ENCODE results near the gene DDR1.
A peak's percentile ranks its signal among the peaks of the same experiment; 100 is the strongest.

The DDR1 gene

DNA sequence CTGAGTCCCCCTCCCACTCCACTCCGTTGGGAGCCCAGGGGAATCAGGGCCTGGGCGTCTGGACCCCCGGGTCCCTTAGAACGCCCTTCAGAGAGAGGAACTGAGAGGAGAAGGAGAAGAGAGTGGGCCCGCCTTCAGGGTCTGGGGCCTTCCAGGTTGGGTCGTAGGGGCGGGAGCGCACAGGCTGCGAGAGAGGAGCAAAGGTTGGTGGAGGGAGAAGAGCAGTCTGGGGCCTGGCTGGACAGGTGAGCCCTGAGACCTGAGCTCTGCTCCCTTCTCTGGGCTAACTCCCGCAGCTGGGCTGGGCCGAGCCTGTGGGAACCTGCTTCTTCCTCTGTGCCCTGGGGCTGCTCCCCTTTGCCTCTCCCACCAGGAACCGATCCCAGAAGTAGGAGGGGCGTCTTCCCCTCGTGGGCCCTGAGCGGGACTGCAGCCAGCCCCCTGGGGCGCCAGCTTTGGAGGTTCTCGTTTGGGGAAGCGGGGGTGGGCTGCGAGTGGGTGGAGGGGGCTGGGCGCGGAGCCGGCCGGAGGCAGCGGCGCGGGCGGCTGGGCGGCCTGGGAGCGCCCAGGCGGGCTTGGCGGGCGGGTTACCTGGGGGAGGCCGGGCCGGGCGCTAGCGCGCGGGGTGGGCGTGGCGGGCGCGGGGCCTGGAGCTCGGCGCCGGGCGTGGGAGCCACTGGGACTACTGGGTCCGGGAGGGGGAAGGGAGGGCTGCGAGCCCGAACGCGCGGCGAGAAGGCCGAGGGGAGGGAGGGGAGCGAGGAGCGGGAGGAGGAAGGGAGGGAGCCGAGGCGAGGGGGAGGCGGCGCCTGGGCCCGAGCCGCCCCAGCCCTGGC is at the start of gene DDR1:
Gene DDR1 (plus strand): TSS at position 835 of the 836 bp plus-strand sequence. CDS start 4,211 bp downstream, outside the sequence.
- Mint-ChIP-seq H3K4me3 (peak within 1 kb of the TSS; percentile 81), H3K4me1 (peaks cover 42% of the 10 kb centered on the region)
- ATAC-seq (ENCODE audit: low read depth), result peak; percentile 31

DNA sequence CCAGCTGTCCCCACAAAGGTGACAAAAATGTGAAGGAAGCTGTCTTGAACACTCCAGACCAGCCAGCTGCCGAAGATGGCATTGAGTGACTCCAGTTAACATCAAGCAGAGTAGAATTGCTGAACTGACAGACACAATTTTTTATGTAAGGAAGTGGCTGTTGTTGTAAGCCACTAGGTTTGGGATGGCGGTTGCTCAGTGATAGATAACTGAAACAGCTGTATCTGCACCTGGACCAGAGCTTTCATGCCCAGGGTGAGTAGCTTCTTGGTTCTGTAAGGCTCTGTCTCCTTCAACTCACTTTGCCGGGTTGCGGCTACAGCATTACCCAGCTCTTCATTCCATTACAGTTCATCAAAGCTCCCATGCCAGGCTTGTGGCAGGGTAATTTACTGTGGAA is 49.7 kb upstream of the DDR1 start:
- Mint-ChIP-seq H3K4me1 (peaks cover 19% of the 10 kb centered on the region), H3K36me3 (no peaks in the 10 kb centered on the region), H3K27ac (no peak overlapping the region), H3K27me3 (peaks cover 7% of the 10 kb centered on the region), H3K9me3 (no peaks in the 10 kb centered on the region), H3K4me3 (no peak overlapping the region)
- no peak for ATAC-seq (ENCODE audit: low read depth)
- DNase-seq (ENCODE audit: low spot score in 2 of 2), result no peak

More for the DNA sequence above, at the start of gene DDR1:
- peak within 1 kb of the TSS; percentile 86 for H3K27ac Mint-ChIP-seq
- H3K27me3 Mint-ChIP-seq, result no peaks in the 10 kb centered on the region
- peak; percentile 17 to 50 for DNase-seq (ENCODE audit: low spot score in 2 of 2)
- peaks cover 2% of the 10 kb centered on the region for H3K36me3 Mint-ChIP-seq
- H3K9me3 Mint-ChIP-seq, result no peaks in the 10 kb centered on the region

DNA sequence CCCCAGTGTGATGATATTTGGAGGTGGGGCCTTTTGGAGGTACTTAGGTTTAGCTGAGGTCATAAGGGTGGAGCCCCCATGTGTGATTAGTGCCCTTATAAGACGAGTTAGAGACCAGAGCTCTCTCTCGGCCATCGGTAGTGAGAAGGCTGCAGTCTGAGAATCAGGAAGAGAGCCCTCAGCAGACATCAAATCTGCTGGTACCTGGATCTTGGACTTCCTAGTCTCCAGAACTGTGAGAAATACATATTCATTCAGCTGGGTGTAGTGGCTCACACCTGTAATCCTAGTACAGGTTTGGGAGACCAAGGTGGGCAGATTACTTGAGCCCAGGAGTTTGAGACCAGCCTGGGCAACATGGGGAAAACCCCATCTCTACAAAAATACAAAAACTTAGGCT is 48.7 kb upstream of the DDR1 start:
- H3K9me3 Mint-ChIP-seq, result no peaks in the 10 kb centered on the region
- H3K36me3 Mint-ChIP-seq, result no peaks in the 10 kb centered on the region
- DNase-seq (ENCODE audit: low spot score in 2 of 2) (no peak), ATAC-seq (ENCODE audit: low read depth) (no peak)
- no peak overlapping the region for H3K4me3 Mint-ChIP-seq
- H3K27me3 Mint-ChIP-seq, result peaks cover 5% of the 10 kb centered on the region
- H3K4me1 Mint-ChIP-seq, result peaks cover 15% of the 10 kb centered on the region
- no peak overlapping the region for H3K27ac Mint-ChIP-seq

DNA sequence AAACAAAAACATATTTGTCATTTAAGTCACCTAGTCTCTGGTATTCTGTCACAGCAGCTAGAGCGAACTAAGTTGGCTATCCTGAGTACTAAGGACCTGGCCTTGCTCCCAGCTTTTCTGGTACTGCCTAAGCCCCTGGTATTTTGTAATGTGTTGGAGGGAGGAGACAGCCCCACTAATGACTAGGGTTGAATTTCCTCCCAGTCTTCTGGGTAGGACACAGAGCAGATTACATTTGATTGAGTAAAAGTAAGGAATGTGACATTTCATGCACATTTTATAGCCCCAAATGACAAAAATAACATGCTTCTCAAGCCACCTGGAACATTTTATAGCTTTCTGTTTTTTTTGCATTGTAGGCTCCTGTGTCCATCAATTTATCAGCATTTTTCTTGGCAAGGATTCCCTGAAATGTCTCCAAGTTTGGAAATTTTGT is 47.9 kb upstream of the DDR1 start:
- no peaks in the 10 kb centered on the region for H3K36me3 Mint-ChIP-seq
- H3K27ac Mint-ChIP-seq, result no peak overlapping the region
- ATAC-seq (ENCODE audit: low read depth) (no peak), DNase-seq (ENCODE audit: low spot score in 2 of 2) (no peak)
- no peak overlapping the region for H3K4me3 Mint-ChIP-seq
- peaks cover 12% of the 10 kb centered on the region for H3K4me1 Mint-ChIP-seq
- peaks cover 3% of the 10 kb centered on the region for H3K27me3 Mint-ChIP-seq
- no peaks in the 10 kb centered on the region for H3K9me3 Mint-ChIP-seq

DNA sequence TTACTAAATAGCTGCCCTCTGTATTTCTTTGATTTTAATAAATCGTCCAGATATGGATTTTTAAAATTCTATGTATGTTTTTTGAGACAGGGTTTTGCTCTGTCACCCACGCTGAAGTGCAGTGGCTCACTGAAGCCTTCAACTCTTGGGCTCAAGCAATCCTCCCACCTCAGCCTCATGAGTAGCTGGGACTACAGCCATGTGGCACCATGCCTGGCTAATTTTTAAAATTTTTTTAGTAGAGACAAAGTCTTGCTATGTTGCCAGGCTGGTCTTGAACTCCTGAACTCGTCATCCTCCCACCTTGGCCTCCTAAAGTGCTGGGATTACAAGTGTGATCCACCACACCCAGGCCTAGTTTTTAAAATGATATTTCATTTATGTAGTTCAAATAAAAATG is 47.4 kb upstream of the DDR1 start:
- no peak for ATAC-seq (ENCODE audit: low read depth)
- H3K36me3 Mint-ChIP-seq, result no peaks in the 10 kb centered on the region
- DNase-seq (ENCODE audit: low spot score in 2 of 2), result no peak
- no peaks in the 10 kb centered on the region for H3K9me3 Mint-ChIP-seq
- peaks cover 3% of the 10 kb centered on the region for H3K27me3 Mint-ChIP-seq
- no peak overlapping the region for H3K4me3 Mint-ChIP-seq
- no peak overlapping the region for H3K27ac Mint-ChIP-seq
- H3K4me1 Mint-ChIP-seq, result peaks cover 12% of the 10 kb centered on the region

DNA sequence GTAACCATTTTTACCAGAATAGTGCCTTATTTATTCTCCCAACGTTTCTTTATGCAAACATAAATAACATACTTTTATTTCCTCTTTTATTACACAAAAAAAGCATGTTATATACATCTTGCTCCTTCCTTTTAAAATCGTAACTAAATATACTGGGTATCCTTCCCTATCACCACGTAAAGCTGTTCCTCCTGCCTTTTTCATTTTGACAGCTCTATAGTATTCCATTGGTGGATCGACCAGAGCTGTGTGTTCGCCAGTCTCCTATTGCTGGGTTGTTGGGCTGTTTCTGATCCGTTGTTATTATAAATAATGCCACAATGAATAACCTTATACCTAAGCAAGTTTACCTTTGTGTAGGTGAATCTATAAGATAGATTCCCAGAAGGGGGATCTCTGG is 46.9 kb upstream of the DDR1 start:
- H3K36me3 Mint-ChIP-seq, result no peaks in the 10 kb centered on the region
- no peak overlapping the region for H3K27ac Mint-ChIP-seq
- no peak for ATAC-seq (ENCODE audit: low read depth)

DNA sequence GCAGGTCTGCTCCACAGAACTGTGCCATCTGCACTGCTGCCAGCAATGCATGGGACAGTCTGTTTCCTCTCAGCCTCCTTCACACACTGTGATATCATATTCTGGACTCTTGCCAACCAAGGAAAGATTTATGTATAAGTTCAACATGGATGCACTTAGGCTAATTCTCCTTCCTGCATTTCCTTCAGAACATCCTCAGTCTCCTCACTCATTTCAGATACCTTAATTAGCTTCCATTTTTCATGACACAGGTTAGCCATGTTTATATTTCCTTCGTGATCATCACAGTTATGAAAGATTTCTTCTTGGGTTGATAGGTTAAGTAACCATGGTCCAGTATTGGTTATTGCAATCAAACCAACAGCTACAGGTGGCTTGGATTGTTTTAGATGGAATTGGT is 46.4 kb upstream of the DDR1 start:
- Mint-ChIP-seq H3K27ac (no peak overlapping the region), H3K36me3 (no peaks in the 10 kb centered on the region), H3K27me3 (peaks cover 4% of the 10 kb centered on the region), H3K4me3 (no peak overlapping the region), H3K9me3 (no peaks in the 10 kb centered on the region), H3K4me1 (peaks cover 12% of the 10 kb centered on the region)
- DNase-seq (ENCODE audit: low spot score in 2 of 2) (no peak), ATAC-seq (ENCODE audit: low read depth) (no peak)

More for the DNA sequence above, 46.9 kb upstream of the DDR1 start:
- Mint-ChIP-seq H3K27me3 (peaks cover 3% of the 10 kb centered on the region), H3K4me1 (peaks cover 12% of the 10 kb centered on the region), H3K9me3 (no peaks in the 10 kb centered on the region), H3K4me3 (no peak overlapping the region)
- DNase-seq (ENCODE audit: low spot score in 2 of 2), result no peak

DNA sequence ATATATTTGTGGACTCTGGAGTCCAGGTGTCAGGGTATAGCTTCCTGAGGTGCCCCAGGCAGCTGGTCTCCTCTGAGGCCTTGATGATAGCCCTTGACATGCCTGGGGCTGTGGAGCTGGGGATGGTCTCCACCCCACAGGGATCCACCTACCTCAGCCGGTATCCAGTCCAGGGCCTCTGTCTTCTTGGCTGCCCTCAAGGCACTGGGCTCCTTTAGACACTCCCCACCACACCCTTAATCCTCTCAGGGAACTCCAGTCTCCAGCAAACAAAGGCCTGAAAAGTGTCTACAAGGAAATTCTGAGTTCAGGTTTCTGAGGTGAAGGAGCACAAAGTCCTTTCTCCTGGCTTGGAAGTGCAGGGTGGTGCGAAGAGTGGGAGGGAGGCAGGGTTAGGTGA is 44.6 kb upstream of the DDR1 start:
- Mint-ChIP-seq H3K4me1 (peaks cover 10% of the 10 kb centered on the region), H3K27ac (no peak overlapping the region), H3K27me3 (peaks cover 6% of the 10 kb centered on the region), H3K36me3 (no peaks in the 10 kb centered on the region), H3K9me3 (no peaks in the 10 kb centered on the region), H3K4me3 (no peak overlapping the region)
- ATAC-seq (ENCODE audit: low read depth) (no peak), DNase-seq (ENCODE audit: low spot score in 2 of 2) (no peak)

DNA sequence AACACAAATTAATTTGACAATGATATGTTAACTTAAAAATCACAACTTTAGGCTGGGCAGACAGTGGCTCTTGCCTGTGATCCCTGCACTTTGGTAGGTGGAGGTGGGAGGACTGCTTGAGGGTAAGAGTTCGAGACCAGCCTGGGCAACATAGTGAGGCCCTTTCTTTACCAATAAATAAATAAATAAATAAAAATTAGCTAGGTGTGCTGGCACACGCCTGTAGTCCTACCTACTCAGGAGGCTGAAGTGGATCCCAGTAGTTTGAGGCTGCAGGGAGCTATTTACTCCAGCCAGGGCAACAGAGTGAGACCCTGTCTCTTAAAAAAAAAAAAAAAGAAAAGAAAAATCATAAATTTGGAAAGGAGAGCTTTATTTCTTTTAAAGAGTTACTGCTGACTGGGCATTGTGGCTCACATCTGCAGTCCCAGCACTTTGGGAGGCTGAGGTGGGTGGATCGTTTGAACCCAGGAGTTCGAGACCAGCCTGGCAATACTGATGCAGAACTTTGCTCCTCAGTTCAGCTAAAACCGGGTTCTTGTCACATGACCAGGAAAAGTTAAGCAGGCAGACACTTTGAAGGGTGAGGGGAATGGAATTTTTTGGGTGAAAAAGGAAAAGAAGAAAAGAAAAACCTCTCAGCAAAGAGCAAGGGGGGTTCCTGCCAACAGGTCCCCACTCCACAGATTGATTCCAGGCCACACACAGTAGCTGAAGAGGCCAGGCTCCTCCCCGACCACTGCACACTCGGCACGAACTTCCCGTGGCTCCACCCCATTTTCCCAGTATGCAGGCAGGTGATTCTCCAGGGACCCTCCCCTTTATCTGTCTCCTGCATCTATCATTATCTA is 44.0 kb upstream of the DDR1 start:
- H3K9me3 Mint-ChIP-seq, result no peaks in the 10 kb centered on the region
- H3K27ac Mint-ChIP-seq, result no peak overlapping the region
- no peak for ATAC-seq (ENCODE audit: low read depth)
- peaks cover 8% of the 10 kb centered on the region for H3K27me3 Mint-ChIP-seq
- no peak overlapping the region for H3K4me3 Mint-ChIP-seq
- no peaks in the 10 kb centered on the region for H3K36me3 Mint-ChIP-seq
- no peak for DNase-seq (ENCODE audit: low spot score in 2 of 2)
- peaks cover 10% of the 10 kb centered on the region for H3K4me1 Mint-ChIP-seq

DNA sequence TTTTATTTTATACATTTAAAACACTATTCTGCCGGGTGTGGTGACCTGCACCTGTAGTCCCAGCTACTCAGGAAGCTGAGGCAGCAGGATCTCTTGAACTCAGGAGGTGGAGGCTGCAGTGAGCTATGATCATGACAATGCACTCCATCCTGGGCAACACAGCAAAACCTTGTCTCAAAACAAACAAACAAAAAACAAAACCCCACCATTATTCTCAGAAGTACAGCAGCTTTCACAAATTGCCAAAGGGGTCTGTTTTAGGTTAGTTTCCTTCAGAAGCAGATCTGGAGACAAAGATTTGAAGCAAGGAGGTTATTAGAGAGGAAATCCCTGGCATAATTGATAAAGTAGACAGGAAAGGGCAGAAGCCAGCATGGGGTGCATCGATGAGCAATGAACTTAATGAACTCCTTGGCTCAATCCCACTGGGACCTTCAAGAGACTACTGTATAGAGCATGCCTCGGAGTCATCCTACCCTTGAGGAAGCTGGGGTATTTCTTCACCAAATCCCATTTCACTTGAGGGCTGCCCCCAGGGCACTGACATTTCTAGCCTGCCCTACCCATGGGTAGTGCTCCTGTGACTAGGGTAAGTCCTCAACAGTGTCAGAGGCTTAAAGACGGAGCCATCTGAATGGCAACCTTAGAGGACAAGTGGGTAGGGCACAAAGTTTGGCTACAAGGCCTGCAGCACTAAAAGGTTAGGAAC is 43.2 kb upstream of the DDR1 start:
- Mint-ChIP-seq H3K27me3 (peaks cover 11% of the 10 kb centered on the region), H3K36me3 (no peaks in the 10 kb centered on the region), H3K9me3 (no peaks in the 10 kb centered on the region), H3K4me1 (peaks cover 10% of the 10 kb centered on the region), H3K27ac (no peak overlapping the region), H3K4me3 (no peak overlapping the region)
- ATAC-seq (ENCODE audit: low read depth) (no peak), DNase-seq (ENCODE audit: low spot score in 2 of 2) (no peak)

DNA sequence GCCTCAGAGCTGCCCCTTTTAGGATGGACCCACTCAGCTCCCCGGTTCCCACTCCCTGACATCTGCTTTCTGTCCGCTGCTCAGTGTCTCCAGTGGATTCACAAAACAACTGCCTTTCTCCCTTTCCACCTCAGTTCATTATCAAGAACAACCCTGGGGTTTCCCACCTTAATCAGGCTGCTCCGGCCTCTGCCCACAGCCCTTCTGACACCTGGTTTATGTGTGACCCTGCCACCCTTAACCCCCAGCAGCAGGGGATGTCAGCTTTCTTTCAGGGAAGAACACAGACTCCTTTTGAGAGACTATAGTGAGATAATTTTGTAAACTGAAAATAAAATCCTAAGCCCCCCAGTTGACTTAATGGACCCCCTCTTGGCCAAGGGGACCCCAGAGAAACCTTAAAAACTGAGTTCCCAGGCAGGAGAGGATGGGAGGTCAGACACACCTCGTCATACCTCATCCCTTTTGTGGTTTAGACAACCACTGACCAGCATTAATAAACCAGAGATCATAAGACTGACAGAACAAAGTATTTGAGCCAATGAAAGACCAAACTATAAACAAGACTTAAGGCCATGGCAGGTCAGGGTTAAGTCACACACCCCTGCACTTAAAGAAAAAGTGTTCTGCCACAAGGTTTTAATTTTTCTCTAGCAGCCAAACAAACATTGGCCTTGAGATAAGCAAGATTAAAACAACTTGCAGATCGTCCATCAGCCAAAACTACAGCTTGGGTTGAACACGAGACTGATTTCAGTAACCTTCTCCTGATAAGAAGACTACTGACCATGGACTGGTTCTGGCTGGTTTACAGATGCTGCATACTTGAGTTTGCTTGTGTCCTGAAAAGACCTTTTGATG is 42.4 kb upstream of the DDR1 start:
- Mint-ChIP-seq H3K4me1 (peaks cover 10% of the 10 kb centered on the region), H3K27me3 (peaks cover 11% of the 10 kb centered on the region), H3K9me3 (no peaks in the 10 kb centered on the region), H3K27ac (no peak overlapping the region), H3K4me3 (no peak overlapping the region), H3K36me3 (no peaks in the 10 kb centered on the region)
- ATAC-seq (ENCODE audit: low read depth) (no peak), DNase-seq (ENCODE audit: low spot score in 2 of 2) (no peak)

DNA sequence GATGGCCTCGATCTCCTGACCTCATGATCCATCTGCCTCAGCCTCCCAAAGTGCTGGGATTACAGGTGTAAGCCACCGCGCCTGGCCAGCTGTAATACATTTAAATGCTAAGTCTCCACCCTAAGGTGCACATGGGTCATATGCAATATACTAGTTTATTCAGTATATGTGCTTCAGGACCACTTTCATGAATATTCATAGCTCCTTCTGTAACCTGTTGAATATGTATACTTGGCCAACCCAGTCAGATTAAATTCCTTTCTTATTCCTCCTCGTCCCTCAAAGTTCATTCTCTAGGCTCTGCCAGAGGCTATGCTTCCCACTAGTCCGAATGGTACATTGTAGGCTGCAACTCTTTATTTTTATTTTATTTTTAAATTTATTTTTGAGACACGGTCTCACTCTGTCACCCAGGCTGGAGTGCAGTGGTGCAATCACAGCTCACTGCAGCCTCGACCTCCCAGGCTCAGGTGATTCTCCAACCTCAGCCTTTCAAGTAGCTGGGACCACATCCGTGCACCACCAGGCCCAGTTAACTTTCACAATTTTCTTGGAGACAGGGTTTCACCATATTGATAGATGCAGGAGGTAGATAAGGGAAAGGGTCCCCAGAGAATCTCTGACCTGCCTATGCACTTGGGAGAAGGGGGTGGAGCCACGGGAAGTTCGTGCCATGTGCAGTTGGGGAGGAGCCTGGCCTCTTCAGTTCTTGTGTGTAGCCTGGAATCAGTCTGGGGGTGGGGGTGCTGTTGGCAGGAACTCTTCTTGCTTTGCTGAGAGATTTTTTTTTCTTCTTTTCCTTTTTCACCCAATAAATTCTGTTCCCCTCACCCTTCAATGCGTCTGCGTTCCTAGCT is 41.3 kb upstream of the DDR1 start:
- Mint-ChIP-seq H3K36me3 (no peaks in the 10 kb centered on the region), H3K4me3 (no peak overlapping the region), H3K27ac (no peak overlapping the region), H3K27me3 (peaks cover 12% of the 10 kb centered on the region), H3K9me3 (no peaks in the 10 kb centered on the region), H3K4me1 (peaks cover 4% of the 10 kb centered on the region)
- DNase-seq (ENCODE audit: low spot score in 2 of 2) (no peak), ATAC-seq (ENCODE audit: low read depth) (no peak)

Measured in memory B cell (primary cell).